T-helper 1 cell treated with Interleukin-12 subunit alpha and Interleukin-12 subunit beta and Interleukin-4 antibody, amounts not matched to agents 30 ng/mL and 1 ng/mL, for 36 hours (primary cell): ENCODE data around the gene EIF6. TPM values are rescaled to one million over a fixed set of nuclear protein-coding genes. Genes with fewer than 3 reads are reported as not detected.

ENCODE experiments used
- intact Hi-C: fragments of 100-400 bp; cut with micrococcal nuclease; formaldehyde crosslinking; loops from one replicate; pipeline ENCODE4 v1.15.1; 2024
- total RNA-seq: library from RNA; stranded (reverse); gene quantifications from 2 replicates; pipeline ENCODE4 v1.2.3, GENCODE V29; 2022

Gene EIF6
- total RNA-seq, 1 donor from 2014 or later: 118 TPM

DNA sequence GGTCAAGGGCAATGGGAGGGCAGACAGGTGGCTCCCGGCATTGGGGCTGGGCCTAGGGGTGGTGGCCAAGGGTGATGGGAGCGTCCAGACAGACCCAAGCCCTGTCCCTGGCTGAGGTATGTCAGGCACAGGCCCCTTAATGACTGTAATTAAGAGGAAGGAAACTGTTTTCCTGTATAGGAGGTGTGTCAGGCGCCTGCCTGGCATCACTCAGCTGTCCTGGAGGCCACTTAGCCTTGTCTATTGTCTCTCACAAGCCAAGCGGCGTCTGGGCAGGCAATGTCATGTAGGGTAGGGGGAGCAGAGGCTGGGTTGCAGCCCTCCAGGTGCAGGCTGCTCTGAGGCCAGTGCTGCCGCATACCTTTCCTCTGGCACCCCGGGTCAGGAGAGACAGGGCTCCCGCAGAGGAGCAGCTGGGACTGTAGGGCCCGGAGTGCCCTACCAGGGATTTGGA is 11.6 kb upstream of the EIF6 start:
- intact Hi-C loops: no loop called here

DNA sequence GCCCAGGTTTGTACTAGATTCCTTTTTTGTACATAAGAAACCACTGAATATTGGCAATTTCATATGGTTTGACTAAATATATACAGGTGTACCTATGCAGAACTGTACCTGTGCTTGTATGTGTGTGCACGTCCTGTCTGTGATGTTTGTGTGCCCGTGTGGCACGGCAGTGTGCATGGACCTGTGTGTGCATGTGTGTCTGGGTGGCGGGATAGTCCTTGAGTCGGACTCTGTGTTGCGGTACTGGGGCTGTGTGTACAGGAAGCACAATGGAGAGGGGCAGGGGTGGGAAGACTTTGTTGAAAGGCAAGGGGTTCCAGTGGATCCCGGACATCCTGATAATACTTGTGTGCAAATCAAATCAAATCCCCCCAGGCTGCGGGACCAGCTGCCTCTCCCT is 11.1 kb upstream of the EIF6 start:
- intact Hi-C loops: no loop called here

- intact Hi-C loops: no loop called here
These were observed 10.5 kb upstream of the EIF6 start for GRCh38 chr20:35295058-35295457.

GRCh38 chr20:35294293-35294685 is 9.7 kb upstream of the EIF6 start:
- intact Hi-C loops: no loop called here

- intact Hi-C loops: no loop called here
These were observed 9.0 kb upstream of the EIF6 start for GRCh38 chr20:35293303-35294292.

DNA sequence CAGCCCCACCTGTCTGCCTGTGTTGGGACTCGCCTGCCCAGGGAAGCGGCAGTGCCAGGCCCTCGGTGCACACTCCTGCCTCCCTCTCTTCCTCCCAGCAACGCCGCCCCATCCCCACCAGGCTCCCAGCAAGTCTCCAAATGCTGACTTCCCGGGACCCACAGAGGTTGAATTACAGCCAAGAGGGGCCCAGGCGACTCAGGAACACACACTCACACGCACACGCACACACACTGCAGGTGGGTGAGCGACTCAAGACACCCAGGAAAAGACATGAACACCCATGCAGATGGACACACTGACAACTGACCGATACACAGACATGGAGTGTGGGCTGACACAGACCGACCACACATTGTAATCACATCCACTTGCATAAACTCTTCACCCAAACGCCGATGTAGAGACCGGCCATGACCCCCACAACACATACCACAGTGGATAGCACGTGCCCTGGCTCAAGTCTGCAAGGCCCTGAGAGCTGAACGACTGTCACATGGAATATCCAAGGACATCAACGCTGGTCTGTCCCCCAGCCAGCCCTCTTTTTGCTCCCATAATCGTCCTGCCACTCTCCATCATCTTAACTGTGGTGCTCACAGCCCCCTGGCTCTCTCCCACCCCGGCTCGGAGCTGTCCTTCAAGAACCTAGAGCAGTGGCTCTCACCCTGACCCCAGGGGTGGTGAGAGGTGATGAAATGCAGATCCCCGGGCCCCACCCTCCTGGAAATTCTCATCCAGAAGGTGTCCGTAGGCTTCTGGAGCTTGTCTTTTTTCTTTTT is 8.1 kb upstream of the EIF6 start:
- intact Hi-C loops: no loop called here

DNA sequence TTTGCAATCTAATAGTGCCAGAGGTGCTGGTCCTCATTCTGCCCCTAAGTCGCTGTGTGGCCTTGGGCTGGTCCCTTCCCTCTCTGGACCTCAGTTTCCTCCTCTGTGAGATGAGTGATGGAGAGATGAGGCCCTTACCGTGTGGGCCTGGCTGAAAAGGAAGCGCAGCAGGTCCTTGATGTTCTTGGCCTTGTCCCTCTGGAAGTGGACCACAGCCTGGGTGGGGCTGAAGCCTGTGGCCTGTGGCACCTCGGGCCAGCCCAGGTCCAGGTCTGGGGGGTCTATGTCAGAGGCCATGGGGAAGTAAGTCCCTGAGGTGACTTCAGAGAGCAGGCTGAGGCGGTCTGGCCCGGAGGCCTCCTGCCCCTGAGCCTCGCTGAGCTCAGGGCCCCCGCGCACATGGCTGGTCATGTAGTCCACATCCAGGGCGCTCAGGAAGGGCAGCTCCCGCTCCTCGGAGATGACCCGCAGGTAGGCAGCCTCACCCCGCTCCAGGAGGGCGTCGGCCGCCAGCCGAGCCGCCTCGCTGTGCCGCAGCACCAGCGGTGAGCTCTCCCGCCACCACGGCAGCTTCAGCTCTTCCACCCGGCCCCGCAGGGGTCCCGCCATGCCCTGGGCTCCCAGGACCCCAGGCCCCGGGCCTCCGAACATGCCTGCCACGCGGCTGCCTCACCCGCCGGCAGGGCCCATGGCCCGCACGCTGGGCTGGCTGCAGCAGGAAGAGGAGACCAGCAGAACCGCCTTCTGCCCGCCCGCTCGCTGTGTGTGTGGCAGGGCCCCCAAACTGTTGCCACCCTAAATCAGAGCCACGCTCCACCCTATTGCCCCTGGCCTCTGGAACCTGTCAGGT is 7.3 kb upstream of the EIF6 start, which contains the start of gene FAM83C:
Gene FAM83C (minus strand): TSS at position 772 of the 850 bp plus-strand sequence. CDS start 121 bp downstream, at position 651.
- intact Hi-C loops: no loop called here

DNA sequence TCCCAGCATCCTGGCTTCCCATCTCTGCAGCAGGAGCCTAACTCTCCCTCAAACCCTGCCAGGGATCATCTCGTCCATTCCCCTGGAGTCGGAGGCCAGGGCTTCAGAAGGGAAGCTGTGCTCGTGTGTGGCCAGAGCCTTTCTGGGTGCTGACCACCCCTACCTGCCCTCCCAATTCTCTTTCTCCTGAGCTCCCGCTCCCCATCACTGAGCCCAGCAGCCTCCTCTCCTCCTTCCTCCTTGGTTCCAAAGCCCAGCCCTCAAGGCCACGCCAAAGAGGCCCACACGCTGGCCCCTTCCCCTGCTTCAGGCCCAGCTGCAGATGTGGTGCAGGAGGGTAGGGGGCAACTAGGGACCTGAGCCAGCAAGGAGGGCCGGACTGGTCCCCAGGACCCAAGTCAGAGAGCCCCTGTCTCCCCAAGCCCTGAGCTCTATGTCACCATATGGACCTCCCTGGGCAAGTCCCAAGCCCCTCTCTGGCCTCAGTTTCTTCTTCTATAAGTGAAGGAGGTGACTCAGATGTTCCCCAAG is 6.4 kb upstream of the EIF6 start:
- intact Hi-C loops: no loop called here

DNA sequence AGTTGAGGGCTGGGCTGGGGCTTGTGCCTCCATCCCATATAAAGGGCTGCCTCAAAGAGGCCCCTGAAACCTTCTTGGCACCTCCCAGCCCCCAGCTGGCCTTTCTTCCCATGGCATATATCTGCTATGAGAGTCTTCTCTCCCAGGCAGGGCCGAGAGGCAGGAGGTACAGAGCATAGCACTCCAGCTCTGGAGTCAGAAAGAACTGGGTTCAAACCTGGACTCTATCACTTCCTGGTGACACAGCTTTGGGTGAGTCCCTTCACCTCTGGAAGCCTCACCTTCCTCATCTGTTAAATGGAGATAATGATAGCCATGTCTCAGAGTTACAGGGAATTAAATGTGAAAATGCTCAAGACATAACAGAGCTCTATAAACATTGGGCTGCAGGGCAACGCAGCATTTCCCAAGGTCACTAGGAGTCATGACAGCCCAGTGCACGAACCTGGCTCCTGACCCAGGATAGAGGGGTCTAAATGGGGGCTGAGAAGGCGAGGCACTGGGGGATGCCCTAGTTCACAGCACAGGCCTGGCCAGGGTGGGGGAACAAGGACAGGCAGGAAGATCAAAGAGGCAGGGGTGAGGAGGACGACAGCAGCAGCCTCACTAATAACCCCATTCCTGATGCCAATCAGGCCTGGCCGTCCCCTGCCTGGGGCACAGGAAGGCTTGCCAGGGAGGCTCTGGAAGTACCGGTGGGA is 5.8 kb upstream of the EIF6 start:
- intact Hi-C loops: no loop called here

DNA sequence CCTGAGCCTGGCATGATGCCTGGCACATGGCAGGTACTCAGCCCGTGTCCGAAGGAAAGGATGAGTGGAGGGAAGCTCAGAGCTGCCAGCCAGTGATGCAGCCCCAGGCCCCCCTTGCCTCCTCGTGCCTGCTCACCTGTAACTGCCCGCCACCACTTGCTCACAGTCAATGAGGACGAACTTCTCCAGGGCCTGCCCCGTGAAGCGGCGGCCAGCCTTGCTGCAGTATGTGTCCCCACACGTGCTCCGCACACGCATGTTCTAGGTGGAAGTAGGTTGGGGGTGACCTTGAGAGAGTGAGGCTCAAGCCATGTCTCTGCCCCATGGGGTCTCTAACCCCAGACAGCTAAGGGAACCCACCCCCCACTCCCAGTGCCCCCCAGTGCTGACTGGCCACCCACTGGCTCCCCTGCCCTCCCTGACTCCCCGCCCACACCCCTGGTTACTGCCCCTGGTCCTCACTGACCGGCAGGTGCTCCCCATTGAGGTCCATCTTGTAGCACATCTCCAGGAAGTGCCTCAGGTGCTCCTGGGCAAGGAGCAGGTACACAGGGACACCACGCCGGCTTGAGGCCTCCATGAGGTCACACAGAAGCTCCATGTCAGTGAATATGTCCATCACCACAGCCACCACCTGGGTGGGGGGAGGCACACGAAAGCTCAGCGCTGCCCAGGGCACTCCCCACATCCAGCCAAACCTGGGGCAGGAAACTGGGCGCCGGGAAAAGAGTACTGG is 3.9 kb upstream of the EIF6 start:
- intact Hi-C loops: loop anchor here (10.0 kb wide), 1 partner anchor 376 kb away; the partner anchor contains the start of genes CPNE1 and RBM12

GRCh38 chr20:35287509-35288324 is 3.1 kb upstream of the EIF6 start:
- intact Hi-C loops: loop anchor here (10.0 kb wide), 1 partner anchor 377 kb away; the partner anchor contains the start of genes CPNE1 and RBM12

DNA sequence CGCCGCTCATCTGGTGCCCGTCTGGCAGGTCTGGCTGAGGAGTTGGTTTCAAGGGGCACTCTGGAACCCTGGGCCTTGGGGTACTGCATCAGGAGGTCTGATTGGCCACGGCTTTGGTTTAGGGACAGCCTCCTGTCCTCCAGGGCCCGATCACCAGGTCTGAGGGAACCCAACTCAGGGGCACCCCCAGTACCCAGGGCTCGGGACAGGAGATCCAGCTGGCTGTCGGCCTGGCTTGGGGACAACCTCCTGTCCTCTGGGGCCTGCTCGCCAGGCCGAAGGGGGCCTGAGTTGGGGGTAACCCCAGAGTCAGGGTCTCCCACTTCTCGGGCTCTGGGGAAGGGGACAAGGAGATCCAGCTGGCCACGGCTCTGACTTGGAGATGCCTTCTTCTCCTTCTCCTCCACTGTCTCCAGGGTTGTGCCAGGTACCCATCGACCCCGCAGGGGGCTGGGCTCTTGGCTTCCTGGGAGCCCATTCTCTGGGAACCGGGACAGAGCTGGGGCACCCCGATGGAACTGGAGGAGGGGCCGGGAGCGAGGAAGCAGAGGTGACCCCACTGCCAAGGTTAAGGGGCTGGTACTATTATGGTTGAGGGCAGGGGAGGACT is 2.4 kb upstream of the EIF6 start:
- intact Hi-C loops: loop anchor here (10.0 kb wide), 1 partner anchor 378 kb away; the partner anchor contains the start of genes CPNE1 and RBM12

- intact Hi-C loops: loop anchor here (10.0 kb wide), 1 partner anchor 379 kb away; the partner anchor contains the start of genes CPNE1 and RBM12
These were observed 1.7 kb upstream of the EIF6 start for GRCh38 chr20:35286077-35286898.

GRCh38 chr20:35285806-35286076 is 1.2 kb upstream of the EIF6 start:
- intact Hi-C loops: loop anchor here (2.0 to 10.0 kb wide), 2 partner anchors 19 to 379 kb away; partner anchors contain the start of genes CPNE1 and RBM12

- intact Hi-C loops: loop anchor here (1.0 to 10.0 kb wide), 7 partner anchors 20 to 667 kb away; partner anchors contain the start of genes ACSS2, CPNE1, ERGIC3 and RBM12
These were observed 627 bp upstream of the EIF6 start for GRCh38 chr20:35284992-35285805.
